ENCODE measurements around the gene SP3.
"Not testable (repeated sequence)": the region's sequence is repeated elsewhere in the genome, so short reads cannot be mapped to it uniquely, and the experiment has no call there.

SP3 gene

DNA sequence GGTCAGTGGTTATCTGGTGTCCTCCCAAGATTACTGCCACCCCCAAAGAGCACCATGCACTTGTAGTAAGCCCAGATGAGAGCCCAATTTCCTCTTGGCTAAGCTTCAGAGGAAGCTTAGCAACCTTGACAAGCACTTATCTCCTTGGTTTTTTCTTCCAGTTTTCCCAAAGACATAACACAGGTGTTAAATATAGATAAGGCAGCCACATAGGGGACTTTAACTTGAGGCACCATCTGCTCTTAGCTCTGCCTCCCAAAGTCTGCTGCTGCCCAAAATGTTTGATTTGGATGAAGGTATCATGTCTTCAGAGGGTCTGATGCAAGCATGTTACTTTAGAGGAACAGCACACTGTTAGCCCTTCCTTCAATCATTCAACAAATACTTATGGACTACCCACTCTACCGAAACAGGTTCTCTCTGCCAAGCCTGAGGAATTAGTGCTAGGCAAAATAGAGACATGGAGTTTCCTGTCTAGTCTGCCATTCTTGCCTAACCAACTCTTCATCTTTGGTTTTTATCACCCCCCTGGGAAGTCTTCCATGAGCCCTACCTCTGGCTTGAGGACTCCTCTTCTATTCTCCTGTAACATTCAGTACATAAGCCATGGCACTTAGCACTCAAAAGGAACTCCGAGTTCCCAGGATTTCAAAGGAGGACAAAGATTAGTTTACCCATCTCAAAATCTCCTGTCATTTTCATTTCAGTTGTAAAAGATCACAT lies 73.7 kb downstream of the SP3 start:
- DNase-seq (ENCODE audit: low spot score): no peak

DNA sequence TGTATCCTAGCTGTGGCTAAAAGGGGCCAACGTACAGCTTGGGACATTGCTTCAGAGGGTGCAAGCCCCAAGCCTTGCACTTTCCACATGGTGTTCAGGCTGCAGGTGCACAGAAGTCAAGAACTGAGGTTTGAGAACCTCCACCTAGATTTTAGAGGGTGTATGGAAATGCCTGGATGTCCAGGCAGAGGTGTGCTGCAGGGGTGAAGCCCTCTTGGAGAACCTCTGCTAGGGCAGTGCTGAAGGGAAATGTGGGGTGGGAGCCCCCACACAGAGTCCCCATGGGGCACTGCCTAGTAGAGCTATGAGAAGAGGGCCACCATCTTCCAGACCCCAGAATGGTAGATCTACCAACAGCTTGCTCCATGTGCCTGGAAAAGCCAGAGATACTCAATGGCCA lies 75.7 kb downstream of the SP3 start:
- DNase-seq (ENCODE audit: low spot score): not testable (repeated sequence)

DNA sequence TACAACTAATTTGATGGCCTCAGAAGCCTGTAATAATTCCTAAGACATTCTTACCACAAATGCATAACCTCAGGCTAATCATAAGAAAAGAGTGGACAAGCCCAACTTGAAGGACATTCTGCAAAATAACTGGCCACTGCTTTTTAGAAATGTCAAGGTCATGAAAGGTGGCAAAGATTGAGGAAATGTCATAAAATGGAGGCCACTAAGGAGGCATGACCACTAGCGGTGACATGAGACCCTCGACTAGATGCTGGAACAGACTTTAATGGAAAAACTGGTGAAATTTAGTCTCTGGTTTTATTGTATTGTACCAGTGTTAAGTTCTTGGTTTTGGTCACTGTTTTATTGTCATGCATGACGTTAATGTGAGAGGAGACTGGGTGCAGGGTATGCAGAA lies 78.6 kb downstream of the SP3 start:
- DNase-seq (ENCODE audit: low spot score): no peak

DNA sequence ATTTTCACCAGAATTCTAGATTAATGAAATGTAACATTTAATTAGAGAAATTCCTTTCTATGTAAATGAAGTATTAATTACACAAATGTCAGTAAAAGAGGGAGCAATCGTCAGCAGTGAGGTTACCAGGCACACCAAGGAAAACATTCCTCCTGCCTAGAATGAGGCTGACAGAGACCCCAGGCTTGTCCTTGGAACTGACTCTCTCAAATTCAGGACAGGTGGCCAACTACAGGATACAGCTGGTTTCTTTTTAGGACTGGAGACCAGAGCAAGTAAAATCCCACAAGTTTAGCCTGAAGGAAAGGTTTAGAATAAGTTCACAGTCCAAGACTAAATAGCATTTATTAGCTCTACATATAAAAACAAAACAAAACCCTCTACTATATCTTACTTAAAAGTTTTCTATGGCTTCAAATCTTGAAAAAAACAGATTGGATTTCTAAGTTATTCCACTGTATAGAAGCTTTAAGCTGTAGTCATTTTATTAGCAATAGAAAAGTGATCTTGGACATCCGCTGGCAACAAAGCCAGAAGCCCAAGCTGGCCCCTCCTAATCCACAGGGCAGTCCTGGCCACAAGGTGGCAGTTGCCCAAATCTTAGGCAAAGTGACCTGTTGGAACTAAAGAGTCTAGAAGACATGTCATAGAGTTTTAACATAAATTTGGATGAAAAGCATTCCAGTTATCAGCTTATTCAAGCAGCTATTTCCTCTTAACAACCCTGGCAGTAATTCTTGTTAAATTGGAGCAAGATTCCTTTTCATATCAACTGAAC lies 81.0 kb downstream of the SP3 start:
- DNase-seq (ENCODE audit: low spot score): peak; percentile 26

DNA sequence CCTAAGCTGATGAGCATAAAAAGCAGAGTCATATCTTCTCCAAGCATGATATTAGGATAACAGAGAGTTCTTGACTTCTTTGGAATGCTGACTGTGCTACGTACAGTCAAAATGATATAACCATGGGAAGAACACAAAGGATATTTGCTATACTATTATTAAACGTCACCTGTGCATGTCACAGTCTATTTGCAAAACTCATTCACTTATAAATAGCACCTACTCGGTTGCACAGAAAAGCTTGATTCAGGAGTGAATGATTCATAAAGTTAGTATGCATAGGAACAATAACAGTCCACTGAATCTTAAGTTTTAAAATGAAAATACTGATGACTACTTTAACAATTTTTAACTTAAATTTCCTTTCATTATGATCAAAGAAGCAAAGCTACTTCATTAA lies 83.3 kb downstream of the SP3 start:
- no peak for DNase-seq (ENCODE audit: low spot score)

DNA sequence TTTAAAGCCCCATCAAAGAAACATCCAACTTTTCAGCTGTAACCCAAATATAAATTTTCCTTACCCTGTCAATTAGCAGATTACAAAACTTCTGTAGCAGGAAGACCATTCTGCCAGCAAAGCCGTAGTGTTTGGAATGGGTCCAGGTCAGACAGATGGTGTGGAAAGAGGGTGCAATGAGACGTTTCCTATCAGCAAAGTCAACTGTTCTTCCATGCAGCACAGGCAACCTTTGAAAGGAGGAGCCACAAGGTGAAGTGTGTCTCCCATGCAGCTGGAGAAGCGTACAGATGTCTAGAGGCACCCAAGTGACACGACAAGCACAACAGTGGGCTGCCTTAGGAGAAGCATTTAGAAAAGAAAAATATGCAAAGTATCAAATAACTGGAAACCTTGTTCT lies 83.7 kb downstream of the SP3 start:
- DNase-seq (ENCODE audit: low spot score): no peak

DNA sequence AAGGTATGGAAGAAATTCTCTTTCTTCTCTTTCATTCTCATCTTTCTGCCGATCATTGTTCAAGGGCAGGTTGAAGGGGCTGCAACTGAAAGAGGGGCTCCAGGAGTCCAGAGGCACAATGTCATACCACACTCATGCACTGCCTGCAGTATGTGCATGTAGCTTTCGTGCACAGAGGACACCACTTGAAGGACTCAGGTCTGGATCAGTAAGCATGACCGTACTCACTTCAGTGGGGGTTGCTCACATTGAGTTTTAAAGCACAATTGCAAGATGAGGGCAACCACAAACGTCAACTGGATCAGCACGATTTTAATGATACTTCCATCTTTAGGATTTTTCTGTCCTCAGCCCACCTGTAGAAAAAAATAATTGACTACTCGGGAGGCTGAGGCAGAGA lies 84.6 kb downstream of the SP3 start:
- DNase-seq (ENCODE audit: low spot score): no peak

DNA sequence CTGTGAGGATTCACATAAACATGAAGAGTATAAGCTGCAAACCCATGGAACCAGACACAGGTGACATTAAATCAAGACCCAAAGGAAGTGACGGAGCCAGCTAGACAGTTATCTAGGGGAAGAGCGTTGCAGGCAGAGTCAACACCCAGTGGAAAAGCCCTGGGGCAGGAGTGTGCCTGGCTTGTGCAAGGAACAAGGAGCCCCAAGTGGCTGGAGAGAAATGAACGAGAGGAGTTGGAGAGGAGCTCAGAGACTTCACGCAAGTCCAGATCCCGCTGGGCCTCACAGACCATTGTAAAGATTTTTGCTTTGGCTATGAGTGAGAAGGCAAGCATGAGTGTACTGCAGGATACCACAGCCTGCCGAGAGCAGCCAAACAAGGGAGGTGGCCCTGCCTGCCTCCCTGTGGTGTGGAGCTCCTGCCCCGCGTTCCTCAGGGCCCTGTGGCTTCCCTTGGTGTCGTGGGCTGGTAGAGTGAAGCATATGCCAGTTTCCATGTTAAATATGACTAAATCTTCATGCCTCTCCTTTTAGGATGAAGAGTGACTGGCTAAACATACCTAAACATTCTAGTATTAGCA lies 88.2 kb downstream of the SP3 start:
- no peak for DNase-seq (ENCODE audit: low spot score)

DNA sequence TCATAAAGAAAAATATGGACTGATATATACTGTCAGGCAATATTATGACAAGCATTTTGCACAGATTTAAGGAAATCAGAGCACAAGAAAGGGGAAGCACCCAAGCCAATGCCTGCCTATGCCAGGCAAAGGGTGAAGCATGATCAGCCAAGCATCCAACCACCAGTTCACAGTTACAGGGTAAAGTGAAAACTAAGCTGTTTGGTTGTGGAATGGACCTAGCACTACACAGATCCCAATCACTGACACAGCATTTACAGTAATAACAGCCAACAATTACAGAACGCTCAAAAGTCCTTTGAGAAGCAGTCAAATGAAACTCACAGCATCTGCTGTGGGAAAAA lies 90.3 kb downstream of the SP3 start:
- no peak for DNase-seq (ENCODE audit: low spot score)

DNA sequence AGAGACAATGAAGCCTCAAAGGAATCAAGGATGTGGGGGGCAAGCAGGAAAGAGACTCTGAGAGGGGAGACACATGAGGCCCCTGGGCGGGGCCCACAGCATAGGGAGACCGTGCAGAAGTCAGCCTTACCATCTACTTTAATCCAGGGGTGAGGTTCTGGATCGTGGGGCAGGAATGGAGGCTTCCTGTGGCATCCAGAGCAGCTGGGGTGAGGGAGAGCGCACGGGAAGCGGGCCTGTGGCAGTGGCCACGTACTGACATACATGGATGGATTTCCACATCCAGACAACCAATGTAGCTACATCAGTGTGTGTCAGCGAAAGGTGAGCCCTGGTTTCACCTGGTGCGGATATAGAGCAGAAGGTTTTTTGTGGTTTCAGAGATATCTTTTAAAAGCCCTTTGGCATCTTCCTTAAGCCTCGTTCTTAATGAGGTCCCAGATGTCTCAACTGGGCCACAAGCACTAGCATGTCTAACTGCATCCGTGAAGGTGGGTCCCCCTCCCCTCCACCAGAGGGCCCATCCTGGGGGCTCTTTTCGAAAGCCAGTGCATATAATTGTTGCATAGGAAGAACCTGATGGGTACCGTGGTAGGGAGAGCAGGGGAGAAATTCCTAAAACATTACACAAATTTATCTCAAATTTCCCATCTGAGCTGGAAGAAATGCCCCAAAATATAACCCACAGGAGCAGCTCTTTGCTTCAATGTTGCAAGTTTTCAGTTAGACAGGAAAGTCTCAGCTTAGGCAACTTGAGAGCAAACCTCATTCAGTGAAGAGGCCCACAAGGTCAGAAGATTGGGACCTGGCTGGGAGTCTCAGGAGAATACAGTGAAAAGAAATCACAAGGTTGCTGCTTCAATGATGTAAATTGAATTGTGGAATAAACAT lies 90.9 kb downstream of the SP3 start:
- DNase-seq (ENCODE audit: low spot score): no peak

DNA sequence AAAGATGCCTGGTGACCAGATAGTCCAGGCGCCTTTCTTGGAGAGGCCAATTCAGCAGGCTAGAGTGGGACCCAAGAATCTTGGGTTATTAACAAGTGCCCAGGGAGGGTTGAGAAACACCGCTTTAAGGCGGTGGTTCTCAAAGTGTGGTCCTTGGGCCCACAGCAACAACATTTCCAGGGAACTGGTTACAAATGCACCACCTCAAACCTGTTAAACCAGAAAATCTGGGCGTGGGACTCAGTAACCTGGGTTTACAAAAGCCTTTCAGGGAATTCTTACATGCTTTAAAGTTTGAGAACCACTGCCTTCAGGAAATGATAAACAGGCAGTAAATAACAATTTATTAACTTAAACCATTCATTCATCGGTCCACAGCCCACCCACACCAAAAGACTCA lies 92.5 kb downstream of the SP3 start:
- no peak for DNase-seq (ENCODE audit: low spot score)

DNA sequence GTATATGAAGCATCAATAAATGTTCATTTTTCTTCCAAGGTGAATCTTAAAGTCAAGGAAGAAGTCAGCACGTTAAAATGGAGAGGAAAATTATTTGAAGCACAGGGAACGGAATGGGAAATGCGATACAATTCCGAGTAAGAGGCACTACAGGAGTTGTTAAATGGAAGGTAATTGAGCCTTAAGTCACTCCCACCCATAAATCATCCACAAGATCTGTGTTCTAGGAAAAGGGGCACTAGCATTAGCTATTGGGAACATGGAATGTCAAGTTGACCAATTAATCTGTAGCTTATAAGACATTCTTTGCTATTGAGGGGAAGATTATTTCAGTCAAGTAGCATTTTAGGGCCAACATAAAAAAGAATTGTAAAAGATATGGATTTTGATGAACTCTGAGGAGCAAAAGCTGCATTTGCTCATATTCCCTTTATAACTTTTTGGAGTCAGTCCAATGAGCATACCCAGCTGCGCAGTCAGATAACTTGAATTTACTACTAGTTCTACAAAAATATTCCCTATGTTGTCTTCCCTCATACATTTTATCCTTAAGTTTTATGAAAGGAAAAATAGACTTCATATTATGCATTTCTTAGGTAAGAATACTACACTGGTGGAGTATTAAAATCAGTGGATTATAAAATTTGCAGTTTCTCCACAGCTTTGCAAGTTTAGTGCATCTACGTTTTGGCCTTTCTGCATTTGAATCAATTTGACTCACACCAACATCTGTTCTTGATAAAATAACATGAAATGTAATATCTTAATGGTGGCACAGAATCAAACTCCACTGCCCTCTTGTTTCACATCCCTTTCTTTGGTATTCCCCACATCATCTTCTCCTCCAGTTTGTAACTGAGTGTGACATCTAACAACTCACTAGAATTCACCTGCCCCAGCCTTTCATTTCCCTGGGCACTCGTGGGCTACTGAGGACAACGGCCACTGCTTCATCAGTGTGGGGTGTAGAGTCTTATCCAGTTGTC lies 95.6 kb downstream of the SP3 start:
- DNase-seq (ENCODE audit: low spot score): no peak

DNA sequence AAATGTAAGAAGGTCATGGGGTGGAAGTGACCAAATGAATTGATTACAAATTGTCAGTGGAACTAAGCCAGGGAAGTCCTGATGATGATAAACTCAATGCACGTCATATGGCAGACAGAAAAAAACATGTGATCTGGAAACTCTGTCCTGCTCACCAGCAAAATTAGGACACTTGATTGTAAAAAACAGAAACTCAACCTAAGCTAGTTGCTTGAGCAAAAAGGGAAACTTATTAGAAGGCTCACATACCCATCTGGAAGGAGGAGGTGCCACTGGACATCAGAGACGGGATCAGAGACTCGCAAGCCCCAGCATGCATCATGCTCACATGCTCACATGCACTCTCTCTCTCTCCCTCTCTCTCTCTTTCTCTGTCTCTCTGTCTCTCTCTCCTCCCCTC lies 96.8 kb downstream of the SP3 start:
- no peak for DNase-seq (ENCODE audit: low spot score)

DNA sequence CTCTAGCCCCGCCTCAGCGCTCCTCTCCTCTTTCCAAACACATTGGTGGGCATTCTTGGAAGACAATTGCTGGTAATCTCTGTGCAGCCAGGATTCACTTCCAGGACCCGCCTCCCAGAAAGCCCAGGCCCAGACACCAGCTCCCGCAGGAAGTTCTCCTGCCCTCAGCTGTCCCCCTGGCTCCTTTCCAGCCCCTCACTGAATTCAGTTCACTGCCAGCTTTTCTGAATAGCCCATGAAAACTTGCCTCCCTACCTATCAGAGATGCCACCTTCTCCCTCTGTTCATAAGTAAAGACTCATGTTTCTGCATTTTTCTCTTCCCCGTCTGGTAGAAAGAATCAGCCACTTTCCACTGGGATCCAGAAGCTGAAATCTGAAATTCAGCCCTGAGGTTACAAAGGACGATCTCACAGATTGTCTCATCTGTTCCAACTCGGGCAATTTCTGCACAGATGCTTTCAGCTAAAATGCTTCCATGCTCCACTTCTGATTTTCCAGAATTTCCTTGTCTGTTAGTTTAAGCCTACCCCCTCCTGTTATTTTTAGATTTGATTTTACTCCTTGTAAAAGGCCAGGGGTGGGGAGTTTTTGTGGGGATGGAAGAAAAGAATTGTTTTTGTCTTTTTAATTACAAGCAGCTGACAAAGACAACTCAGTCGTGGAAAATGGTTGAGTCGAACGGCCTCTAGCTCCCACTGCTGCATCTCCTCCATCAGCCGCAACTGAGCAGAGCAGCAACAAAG lies 98.1 kb downstream of the SP3 start:
- DNase-seq (ENCODE audit: low spot score): no peak

DNA sequence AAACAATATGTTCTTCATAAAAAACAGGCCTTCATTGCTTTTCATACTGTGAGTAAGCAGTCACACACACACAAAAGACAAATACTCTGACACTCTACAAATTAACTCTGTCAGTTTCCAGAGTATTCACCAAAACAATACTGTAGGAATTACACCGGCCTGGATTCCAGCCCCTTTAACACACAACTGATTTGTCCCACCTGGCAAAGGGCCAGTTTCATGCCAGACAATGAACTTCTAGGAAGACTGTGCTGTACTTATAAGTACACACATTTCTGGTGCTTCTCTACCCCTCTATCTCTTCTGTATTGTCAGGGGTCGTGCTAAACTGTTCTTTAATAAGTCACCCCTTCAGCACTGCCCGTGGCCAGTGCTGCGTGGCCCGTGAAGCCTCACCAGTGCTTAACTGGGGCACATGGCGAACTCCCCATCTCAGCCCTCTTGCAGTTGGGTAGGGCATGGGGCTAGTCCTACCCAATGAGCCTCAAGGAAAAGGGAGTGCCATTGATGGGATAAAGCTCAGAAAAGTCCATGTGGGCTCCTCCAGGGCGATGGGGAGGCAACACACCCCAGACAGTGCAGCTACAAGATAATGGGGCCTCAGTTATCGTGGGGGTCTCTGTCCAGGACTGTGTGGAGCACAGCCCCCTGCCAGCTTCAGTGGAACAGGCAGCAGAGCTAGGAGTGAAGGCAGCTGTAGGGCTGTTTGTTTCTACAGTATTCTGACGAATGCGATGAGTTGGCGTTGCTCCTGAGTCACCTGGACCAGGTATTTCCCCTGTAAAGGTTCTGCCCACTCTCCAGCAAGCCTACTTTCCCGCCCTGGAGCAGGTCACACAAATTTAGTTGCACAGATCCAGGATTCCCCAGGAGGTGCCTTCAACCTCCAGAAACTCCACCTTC lies 99.0 kb downstream of the SP3 start:
- DNase-seq (ENCODE audit: low spot score): no peak

DNA sequence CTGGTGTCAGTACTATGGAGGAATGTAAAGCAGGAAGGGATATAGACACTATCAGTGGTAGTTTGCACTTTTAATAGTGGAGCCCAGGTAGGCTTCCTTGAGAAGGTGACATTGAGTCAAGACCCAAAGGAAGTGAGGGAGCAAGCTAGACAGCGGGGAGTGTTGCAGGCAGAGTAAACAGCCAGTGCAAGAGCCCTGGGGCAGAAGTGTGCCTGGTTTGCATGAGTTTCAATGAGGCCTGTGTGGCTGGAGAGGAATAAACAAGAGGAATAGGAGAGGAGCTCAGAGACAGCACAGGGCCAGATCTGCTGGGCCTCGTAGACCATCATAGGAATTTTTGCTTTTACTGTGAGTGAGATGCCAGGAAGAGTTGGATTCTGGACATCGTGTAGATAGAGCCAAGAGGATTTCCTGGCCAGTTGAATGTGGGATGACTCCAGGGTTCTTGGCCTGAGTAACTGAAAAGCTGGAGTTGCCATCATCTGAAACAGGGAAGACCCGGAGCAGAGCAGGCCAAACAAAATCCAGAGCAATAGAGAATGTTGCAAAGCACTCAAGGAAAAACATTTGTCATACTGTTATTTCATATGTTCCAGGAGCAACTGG lies 102.5 kb downstream of the SP3 start:
- DNase-seq (ENCODE audit: low spot score): no peak

DNA sequence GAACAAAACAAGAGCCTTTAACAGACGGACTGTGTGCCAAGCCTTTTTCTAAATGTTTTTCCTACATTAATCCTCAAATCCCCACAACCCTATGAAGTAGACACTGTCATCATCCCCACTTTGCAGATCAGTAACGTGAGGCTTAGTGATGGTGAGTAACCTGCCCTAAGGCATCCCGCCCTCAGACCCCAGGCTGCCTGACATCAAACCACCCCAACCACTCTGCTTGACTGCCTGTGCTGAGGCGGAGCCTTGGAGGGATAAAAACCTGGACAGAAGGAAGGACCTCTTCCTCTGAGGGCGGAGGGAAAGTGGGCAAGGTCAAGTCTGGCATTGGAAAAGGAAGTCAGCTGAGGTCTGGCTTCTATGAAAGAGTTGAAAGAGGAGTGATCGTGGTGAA lies 104.6 kb downstream of the SP3 start:
- DNase-seq (ENCODE audit: low spot score): no peak

DNA sequence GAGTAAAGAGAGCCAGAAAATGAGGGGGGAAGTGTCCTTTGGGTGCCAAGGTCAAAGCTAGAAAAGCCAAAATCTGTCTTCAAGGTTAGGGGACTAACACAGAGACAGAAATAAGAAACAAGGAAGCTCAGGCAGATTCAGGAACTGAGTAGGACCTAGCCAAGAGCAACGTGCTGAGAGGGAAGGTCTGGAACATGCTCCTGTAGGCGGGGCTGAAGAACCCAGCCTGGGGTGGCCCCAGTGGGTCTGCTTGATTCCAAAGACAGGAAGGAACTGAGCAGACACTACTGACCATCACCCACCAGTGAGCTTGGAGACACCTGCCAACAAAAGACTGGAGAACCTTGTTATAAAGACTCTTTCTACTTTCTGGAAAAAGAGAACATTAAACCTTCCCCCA lies 105.1 kb downstream of the SP3 start:
- no peak for DNase-seq (ENCODE audit: low spot score)

DNA sequence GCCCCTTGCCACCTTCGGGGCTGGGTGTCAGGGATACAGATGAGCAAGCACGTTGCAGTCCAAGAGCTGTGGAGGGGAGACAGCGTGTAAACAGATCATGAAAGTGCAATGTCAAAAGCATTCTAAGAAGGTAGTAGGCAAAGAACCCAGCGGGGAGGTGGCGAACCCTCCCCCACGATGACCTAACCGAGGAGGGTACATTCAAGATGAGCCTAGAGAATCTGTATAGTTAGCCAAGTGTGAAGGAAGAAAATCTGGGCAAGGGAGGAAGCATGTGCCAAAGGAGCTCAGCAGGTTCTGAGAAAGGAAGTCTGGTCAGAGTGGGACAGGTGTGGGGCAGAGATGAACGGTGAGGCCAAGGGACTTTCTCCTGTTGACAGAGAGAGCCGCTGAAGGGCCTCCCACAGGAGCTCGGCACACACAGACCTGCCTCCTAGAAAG lies 106.9 kb downstream of the SP3 start:
- DNase-seq (ENCODE audit: low spot score): no peak
